Activated CD4-positive, alpha-beta T cell treated with anti-CD3 and anti-CD28 coated beads, Interleukin-2, Interleukin-6, amounts not matched to agents 100 ng/mL and 50 ng/mL, durations not matched to agents 16 hours and 8 hours (primary cell): ENCODE data around the gene NOC2L.
"Not testable (repeated sequence)": the region's sequence is repeated elsewhere in the genome, so short reads cannot be mapped to it uniquely, and the experiment has no call there.

ENCODE experiments used
- DNase-seq: peaks from one replicate; pipeline ENCODE4 v3.0.0-alpha.2; 2020

The NOC2L gene

DNA sequence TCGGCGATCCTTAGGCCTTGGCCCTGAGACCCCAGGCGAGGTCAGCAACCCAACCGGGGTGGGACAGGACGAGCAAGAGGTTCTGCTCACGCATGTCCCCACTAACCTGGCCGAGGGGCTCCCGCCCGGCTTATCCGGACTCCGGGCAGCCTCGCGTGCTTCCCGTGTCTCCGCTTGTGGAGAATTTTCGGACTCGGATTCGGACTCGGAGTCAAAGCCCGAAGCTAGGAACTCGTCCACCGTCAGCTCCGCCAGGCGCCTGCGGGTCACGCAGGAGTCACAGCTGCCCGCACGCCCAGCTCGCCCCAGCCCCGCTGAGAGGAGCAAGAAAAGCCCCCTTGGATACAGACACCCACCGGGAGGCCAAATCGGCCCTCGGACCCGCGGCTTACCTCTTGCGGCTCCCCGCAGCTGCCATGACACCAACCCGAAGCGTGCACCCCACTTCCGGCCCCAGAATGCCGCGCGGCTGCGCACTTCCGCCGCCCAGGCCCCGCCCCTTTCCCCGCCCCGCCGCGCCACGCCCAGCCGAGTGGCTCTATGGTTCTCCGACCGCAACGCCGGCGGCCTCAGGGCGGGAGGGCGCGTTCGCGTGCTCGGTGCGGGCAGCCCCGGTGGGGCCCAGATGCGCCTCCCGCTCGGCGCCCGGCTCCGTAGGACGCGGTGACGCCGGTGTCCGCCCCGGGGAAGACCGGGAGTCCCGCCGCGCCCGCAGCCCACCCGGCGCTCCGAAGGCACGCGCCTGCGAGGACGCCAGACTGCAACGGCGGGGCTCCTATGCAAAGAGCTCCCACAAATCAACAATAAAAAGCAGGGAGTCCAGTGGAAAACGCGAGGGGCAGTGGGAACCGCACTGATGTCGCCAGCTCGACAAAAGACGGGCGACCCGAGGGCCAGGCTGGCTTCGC, at the start of gene NOC2L:
Gene NOC2L (minus strand): TSS at position 434 of the 908 bp plus-strand sequence. CDS start 16 bp downstream, at position 418.
- DNase-seq: peak; percentile 98

DNA sequence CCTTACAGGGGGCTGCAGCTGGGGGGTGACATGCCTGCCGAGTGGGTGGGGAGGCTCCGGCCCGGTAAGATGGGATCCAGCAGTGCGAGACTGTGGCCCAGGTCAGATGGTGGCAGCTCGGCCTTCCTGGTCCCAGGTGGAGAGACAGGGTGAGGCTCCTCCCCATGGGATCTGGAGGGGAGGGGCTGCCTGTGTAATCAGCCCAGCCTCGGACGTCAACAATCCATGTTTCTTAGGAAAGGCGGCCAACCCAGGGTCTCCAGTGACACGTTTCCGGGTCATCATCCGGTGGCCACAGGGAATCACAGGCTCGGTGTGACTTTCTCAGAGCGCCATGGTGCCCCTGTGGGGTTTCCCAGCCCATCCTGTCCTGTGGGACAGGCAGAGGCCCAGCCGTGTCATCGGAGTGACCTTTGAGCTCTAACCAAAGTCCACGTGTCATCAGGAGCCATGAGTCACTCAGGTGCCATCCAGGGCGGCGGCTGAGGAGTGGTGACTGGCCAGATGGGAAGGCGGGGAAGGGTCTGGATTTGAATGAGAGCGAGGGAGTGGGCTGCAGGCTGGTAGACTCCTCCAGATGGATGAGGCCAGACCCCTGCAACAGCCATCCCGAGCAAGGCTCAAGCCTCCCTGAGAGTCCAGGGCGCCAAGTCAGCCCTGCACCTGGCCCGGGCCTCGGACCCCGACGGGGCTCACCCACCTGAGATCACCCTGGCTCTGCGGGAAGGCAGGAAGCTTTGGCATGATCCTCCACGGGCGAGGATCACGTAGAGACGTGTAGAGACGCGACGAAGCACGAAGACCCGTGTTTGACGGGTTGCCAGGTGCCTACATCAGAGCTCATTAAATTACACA, 47.5 kb upstream of the NOC2L start:
- no peak for DNase-seq

DNA sequence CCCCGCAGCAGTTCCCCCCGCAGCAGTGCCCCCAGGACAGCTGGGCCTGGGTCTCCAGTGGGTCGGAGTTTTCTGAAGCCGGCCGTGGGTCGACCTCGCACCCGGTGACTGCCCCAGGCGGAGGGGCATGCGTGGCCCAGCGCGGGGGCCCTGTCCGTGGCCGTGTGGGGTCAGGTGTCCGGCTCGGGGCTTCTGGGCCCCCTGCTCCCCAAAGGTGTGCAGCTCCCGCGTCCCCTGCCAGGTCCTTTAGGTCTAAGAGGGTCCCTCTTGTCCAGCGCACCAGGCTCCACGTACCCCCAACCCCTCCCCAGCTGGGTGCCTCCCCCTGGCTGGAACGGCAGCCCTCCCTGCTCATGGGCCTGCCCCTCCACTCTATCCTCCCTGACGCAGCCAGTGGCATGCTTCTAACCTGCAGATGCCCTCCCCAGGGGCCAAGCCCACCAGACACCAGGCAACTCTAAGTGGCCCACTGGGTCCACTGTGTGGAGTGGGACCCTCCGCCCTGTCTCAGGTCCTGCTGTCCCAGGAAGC, 46.8 kb upstream of the NOC2L start:
- no peak for DNase-seq

DNA sequence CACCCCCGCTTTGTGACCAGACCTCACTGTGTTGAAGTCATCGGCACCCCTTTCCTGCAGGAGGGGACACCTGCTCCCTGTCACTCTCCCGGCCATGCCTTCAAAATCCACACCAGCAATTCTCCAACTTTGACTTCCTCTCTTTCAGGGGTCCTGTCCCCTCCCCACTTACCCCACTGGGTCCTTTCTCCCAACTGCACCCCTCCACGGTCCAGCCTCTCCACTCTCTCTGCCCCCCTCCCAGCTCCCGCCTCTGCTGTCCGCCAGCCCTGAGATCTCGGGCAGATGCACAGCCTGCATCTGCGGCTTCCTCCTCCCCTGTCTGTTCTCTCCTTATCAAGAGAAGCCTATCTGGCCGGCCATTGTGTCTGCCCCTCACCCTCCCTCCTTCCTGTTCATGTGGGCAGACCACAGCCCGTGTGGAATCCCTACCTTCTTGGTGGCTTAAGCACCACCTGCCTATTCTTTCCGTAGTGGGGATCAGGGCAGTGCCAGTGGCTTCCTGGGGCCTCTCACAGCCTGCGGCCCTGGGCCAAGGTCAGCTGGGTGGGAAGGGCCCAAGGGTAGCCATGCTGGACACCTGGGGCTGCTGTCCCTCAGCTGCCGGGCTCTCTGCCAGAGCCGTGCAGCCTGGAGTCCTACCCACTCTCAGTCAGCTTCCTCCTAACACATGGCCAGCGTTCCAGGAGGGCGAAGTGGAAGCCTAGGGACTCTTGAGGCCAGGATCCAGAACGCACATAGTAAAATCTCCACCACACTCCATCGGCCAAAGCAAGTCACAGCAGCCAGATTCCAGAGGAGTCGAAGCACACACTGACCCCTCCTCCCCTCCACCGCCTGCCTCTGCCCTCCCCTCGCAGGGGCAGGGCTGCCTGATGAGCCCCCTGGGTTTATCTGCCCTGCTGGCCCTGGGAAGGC, 46.0 kb upstream of the NOC2L start:
- DNase-seq: no peak

DNA sequence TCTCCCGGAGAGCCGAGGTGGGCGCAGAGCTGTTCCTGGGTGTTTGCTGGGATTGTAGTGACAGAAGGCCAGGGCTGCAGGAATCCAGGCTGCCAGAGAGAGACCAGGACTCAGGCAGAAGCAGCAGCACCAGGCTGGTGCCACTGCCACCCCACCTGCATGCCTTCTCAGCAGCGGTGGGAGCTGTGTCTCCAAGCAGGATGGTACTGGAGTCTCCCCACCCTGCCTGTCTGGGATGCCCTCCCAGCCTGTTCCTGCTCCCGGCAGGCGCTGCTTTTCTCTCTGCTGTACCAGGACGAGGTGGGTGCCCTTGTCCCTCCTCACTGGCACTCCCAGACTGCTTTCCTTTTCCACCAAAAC, 45.3 kb upstream of the NOC2L start:
- no peak for DNase-seq

DNA sequence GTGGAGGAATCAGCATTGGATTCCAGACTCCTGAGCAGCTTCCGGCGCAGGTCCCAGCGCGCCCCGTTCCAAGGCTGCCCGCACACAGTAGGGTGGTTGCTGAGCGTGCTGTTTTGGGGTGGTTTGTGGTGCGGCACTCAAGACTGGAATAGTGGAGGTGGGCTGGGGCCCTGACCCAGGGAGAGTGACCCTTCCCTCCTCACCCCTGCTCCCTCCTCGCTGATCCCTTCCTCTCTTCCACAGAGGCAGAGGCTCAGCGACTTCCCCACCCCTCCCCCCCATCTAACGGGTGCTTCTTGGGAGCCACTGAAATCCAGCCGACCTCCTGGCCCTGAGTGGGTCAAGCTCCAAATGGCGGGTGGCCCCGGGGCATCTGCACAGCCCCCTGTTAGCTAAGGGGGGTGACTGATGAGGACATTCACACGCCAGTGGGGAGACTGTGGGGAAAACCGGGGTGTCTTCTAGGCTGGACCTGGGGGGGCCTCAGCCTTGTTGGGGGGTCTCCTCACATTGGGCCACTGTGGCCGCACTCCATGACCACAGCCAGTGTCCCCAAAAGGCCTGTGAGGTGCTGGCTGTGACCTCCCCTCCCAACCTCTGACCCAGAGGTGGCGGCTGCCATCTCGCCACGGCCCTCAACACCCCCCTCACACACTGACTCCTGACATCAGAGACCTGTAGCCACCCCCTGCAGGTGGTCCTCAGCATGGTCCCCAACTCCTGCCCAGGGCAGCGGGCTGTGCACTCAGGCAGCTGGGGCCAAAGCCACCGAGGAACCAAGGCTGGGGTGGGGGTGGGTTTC, 44.8 kb upstream of the NOC2L start:
- DNase-seq: no peak

DNA sequence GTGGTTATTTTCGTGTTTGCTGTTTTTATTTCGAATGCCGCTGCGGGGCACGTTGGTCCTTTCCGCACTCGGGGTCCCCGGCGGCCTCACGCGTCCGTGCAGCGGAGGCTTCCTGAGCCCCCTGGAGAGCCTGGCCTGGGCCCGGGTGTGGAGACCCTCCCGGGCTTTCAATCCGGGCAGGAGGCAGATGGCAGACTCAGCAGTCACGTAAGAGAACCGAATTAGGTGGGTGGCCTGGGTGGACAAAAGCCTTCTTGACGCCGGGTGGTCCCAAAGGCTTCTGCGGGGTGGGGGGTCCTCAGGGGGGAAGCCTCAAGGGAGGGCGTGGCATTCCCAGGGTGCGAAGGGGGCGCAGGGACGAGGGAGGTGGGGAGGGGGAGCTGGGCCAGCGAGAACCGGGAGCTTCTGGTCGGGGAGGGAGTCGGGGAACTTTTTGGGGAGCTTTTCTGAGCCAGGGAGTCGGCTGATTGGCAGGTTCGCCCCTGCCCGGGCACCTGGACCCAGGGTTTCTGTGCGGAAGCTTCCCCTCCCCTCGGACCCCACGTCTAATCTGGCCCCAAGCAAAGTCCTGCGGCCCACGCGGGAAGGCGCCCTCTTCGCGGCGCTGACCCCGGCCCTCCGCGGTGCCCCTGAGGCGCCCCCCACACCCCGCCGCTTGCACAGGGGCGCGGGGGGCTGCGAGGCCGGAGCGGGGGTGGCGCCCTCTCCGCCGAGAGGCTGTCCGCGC, 42.2 kb upstream of the NOC2L start:
- no peak for DNase-seq

DNA sequence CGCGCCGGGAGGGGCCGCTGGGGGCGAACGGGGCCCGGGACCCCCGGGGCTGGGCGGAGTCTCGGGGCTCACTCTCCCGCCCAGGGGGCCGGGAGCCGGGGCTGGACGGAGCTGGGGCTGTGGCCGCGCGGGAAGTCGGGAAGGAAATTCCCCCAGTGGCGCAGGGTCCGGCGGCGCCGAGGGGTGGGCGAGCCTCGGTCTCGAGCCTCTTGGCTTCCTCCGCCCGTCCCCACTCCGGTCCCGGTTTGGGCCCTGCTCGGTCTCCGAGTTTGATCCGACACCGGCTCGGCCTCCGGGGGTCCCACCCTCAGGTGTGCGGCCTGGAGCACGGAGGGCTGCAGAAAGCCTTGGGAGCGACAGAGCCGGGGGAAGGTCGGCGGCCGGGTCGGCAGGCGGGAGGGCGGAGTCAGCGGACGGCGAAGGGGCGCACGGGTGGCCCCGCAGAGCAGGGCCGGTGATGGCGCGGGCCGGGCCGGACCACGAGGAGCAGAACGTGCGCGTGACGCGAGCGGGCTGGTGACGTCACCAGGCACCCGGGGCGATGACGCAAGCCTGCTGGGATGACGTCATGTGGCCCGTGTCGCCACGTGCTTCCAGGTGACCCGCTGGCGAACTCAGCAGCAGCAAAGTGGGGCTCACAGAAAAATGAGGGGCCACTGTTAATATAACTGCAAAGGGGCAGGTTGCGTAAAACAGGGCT, 41.5 kb upstream of the NOC2L start:
- peak; percentile 63 for DNase-seq

DNA sequence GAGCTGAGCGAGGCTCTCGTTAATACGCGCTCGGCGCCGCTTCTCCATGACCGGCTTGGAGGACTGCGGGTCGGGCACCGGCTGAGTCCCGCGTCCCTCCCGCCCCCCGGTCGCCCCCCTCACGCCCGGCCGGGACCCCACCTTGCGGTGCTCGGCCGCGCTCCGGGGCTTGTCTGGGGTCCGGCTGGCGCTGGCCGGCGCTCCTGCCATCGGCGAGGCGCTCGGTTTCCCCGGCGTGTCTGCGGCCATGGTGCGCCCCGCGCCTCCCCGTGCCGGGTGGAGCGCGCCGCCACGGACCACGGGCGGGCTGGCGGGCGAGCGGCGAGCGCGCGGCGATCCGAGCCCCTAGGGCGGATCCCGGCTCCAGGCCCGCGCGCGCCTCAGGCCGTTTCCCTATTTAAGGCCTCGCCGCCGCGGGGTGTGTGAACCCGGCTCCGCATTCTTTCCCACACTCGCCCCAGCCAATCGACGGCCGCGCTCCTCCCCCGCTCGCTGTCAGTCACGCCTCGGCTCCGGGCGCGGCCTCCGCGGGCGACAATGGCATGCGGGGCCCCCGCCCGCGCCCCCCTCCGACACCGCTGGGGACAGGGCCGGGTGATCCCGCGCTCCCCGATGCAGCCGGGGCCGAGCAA, 40.8 kb upstream of the NOC2L start, which contains the start of gene HES4:
Gene HES4 (minus strand): TSS at position 373 of the 632 bp plus-strand sequence. CDS start 124 bp downstream, at position 249.
- DNase-seq: peak; percentile 64

DNA sequence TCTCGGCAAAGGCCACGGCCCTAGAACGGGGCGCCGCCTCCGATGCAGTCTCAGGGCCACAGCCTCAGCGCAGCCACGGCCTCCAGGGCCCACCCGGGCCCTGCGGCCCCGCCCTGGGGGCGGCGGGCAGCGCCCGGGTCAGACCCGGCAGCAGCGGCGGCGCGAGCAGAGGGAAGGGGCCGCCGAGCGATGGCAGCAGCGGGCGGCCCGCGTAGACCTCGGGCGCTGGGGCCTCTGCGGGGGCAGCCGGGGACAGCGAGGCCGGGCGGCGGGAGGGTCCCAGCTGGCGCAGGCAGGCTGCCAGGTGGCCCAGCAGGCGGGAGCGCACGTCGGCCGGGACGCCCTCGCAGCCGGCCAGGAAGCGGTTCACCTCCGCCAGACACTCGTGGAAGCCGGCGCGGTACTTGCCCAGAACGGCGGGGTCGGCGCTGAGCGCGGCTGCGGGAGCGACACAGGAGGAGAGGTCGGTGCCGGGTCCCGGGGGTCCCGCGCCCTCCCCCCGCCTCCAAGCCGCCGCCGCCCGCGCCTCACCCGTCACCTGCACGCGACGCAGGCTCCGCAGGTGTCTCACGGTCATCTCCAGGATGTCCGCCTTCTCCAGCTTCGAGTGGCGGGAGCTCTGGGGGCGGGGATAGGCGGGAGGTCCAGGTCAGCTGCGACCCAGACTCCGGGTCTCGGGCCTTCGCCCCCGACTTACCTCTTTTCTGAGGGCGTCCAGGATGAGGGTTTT, 40.1 kb upstream of the NOC2L start:
- DNase-seq: no peak

DNA sequence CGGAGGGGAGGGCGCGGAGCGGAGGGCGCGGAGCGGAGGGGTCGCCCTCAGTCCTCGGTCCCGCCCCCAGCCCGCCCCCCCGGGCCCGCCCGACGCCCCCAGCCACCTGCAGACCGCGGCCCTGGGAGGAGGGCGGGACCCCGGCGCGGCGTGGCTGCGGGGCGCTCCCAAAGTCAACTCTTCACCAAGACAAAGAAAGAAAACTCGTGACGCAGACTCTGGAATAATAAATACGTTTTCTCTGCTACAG, 39.6 kb upstream of the NOC2L start:
- DNase-seq: no peak

DNA sequence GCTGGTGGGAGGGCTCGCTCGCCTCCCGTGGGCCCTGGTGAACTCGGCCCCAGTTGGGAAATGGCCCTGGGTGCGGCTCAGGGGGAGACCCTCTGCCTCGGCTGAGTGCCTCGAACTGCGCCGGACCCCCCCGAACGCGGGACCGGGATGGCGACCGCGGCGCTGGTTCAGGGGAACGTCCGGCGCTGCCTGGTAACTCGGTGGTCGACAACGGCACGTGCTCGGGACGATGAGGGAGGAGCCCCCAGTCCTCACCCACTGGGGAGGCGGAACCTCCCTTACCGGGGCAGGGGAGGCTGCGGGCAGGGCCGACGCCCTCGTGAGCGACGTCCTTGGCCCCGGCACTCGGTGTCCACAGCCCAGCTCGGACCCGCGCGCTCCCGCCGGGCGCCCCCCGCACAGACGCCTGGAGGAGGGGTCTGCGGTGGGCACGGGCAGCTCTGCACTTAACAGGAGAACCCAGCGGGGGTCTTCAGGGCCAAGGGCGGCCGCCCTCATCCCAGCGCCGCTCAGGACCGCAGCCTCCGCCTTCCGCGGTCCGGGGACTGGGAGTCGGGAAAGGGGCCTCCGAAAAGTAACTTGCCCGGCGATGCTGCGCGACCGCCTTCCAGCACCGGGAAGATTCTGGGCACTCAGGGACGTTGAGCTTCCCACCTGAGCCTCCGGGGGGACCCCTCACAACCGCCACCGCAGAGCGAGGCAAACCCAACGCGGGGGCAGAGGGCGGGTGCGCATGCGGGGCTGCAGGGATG, 39.1 kb upstream of the NOC2L start:
- DNase-seq: no peak

DNA sequence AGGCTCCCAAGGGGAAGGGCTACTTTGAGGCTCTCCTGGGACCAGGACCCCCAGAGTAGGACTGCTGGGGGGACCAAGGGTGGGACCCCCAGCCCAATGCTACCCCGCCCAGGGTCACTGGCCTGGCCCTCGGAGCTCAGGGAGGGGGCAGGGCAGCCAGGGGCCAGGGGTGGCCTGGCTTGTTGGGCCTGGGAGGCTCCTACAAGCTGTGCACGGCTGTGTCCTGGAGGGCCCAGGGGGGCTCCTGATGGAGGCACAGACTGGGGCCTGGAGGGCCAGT, 38.6 kb upstream of the NOC2L start:
- no peak for DNase-seq

DNA sequence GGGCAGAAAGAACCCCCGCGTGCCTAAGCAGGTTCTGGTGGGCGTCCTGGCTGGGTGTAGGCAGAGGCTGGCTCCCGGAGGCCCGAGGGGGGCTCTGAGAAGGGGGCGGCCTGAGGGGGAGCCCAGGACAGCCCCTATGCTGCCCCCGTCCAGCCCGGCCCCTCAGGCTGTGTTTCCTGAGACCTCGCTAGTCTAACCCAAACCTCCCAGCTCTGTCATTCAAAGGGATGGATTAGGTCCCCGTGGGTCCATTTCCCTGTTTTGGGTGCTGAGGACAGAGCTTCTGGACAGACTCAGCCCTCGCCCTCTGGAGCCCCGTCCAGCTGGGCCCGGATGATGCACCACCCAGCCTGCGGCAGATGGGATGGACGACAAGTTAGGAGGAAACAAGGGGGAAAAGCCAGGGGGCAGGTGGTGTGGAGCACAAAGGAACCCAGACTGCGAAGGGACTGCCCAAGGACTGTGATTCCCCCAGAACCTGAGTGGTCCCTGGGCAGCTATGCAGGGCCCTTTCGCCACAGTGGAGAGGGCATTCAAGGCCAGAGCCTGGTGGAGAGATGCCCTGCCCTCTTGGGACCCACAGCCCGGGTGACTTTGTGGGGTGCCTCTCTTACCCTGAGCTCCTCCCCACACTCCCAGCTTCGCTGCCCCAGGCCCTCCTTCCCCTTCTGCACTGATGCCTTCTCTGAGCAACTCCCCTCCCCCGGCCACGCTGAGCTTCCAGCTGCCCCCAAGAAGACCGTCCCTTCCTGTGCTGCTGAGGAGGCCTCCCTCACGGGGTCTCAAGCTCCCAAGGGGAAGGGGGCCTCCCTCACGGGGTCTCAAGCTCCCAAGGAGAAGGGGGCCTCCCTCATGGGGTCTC, 38.0 kb upstream of the NOC2L start:
- no peak for DNase-seq

DNA sequence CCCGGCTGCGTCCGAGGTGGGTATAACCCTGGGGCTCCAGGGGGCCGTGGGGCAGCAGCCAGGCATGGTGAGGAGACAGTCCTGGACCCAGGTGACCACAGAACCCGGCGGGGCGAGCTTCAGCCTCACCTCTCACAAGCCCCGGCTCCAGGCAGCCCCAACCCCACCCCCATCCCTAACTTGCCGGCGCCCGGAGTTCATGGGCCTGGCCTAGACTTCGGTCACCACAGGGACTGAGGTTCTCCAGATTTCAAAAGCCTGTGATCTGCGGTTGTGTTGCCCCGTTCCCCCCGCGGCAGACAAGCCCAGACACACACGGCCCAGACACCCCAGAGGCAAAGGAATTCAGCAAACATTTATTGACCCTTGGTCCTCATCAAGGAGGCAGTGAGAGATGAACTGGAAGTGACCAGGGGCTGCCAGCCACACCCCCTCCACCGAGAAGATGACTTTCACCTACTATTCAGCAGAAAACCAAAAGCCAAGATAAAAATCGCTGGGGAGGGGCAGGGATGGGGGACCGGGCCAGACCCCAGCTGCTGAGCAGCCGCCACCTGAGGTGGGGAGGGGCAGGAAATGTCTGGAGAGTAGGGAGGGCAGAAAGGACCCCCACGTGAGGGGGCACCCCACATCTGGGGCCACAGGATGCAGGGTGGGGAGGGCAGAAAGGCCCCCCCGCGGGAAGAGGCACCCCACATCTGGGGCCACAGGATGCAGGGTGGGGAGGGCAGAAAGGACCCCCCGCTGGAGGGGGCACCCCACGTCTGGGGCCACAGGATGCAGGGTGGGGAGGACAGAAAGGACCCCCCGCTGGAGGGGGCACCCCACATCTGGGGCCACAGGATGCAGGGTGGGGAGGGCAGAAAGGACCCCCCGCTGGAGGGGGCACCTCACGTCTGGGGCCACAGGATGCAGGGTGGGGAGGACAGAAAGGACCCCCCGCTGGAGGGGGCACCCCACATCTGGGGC, 36.9 kb upstream of the NOC2L start:
- DNase-seq: no peak

DNA sequence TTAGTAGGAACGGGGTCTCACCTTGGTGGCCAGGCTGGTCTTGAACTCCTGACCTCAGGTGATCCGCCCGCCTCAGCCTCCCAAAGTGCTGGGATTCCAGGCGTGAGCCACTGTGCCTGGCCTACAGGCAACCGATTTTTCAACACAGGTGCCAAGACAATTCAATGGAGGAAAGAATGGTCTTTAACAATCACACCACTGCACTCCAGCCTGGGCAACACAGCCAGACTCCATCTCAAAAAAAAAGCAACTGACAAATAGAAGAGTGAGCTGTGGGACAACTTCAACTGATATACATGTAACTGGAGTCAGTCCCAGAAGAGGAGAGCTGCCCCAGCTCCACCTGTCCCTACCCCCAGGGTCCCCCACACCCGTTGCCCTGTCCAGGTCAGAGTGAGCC, 35.5 kb upstream of the NOC2L start:
- DNase-seq: not testable (repeated sequence)
